SK-N-SH (cell line): ENCODE data around the gene RPS6KL1. TPM values are rescaled to one million over a fixed set of nuclear protein-coding genes. Genes with fewer than 3 reads are reported as not detected.

Source experiments
- CTCF ChIA-PET: fragments of 300-600, 350-600 bp; formaldehyde crosslinking; extraction: SDS; loops from one replicate; lab custom pipeline; 2021; lab: Yijun Ruan, JAX
- POLR2A ChIA-PET: fragments of 350-600 bp; sonication (Branson Sonifier 250); formaldehyde crosslinking; extraction: SDS; loops from one replicate; lab custom pipeline; 2020; ENCODE audit warnings: antibody characterized with exemption, inconsistent platforms; lab: Yijun Ruan, JAX
- DNase-seq: peaks from one replicate; pipeline ENCODE4 v3.0.0; 2012
- H2AFZ ChIP-seq: fragments of 200-600 bp; sonication (generic); 2 replicates; pipeline ENCODE4 v1.8.1; 2016; ENCODE audit warnings: antibody characterized with exemption, mild to moderate bottlenecking, low read depth
- H3F3A ChIP-seq: fragments of 200-600 bp; sonication (generic); replicated peaks from 2 replicates; pipeline ENCODE3; 2016; ENCODE audit warnings: antibody characterized with exemption, mild to moderate bottlenecking; ENCODE audit not compliant: insufficient read depth
- H3K27ac ChIP-seq, 2 experiments: fragments of 200-500 bp in 1 of 2; fragments of 200-600 bp in 1 of 2; sonication (Bioruptor generic) in 1 of 2; sonication (generic), shearing (Covaris generic) in 1 of 2; 2 replicates each; pipeline versions ENCODE4 v1.5.1 to v1.6.1; 2014 to 2016; ENCODE audit warnings: low read depth in 2 of 2, inconsistent platforms in 1 of 2, low read length in 1 of 2, mild to moderate bottlenecking in 1 of 2, mixed read lengths in 1 of 2
- H3K27me3 ChIP-seq: fragments of 200-600 bp; sonication (generic), shearing (Covaris generic); 2 replicates; pipeline ENCODE4 v1.6.1; 2016; ENCODE audit warnings: mixed run types; ENCODE audit not compliant: insufficient read depth
- H3K36me3 ChIP-seq, 2 experiments: fragments of 200-500 bp in 1 of 2; fragments of 200-600 bp in 1 of 2; sonication (Bioruptor generic) in 1 of 2; sonication (generic) in 1 of 2; replicated peaks in 1 of 2; 2 replicates each; pipeline versions ENCODE3 to v1.5.1; 2014 to 2016; ENCODE audit warnings: low read length in 1 of 2, mild to moderate bottlenecking in 1 of 2; ENCODE audit not compliant: insufficient read depth in 2 of 2, control insufficient read depth in 1 of 2
- H3K4me1 ChIP-seq, 2 experiments: fragments of 200-500 bp in 1 of 2; fragments of 200-600 bp in 1 of 2; sonication (Bioruptor generic) in 1 of 2; sonication (generic), shearing (Covaris generic) in 1 of 2; 2 replicates each; pipeline versions ENCODE4 v1.5.1 to v1.6.1; 2014 to 2016; ENCODE audit warnings: low read depth in 1 of 2, low read length in 1 of 2, mixed run types in 1 of 2; ENCODE audit not compliant: insufficient read depth in 2 of 2, control insufficient read depth in 1 of 2
- H3K4me2 ChIP-seq: fragments of 200-600 bp; sonication (generic), shearing (Covaris generic); 2 replicates; pipeline ENCODE4 v1.6.1; 2017; ENCODE audit warnings: mixed run types
- H3K4me3 ChIP-seq, 2 experiments: fragments of 200-500 bp in 1 of 2; fragments of 200-600 bp in 1 of 2; sonication (Bioruptor generic) in 1 of 2; sonication (generic), shearing (Covaris generic) in 1 of 2; 2 replicates each; pipeline versions ENCODE4 v1.5.1 to v1.8.1; 2014 to 2016; ENCODE audit warnings: low read depth in 2 of 2, inconsistent platforms in 1 of 2, low read length in 1 of 2, mild to moderate bottlenecking in 1 of 2, mixed read lengths in 1 of 2, moderate library complexity in 1 of 2
- H3K79me2 ChIP-seq: fragments of 200-600 bp; sonication (generic); 2 replicates; pipeline ENCODE4 v1.8.1; 2017; ENCODE audit warnings: mild to moderate bottlenecking; ENCODE audit not compliant: insufficient read depth
- H3K9ac ChIP-seq: fragments of 200-600 bp; sonication (generic); 2 replicates; pipeline ENCODE4 v1.6.1; 2017; ENCODE audit warnings: mixed run types
- H3K9me2 ChIP-seq: fragments of 200-600 bp; sonication (generic); 2 replicates; pipeline ENCODE4 v1.6.1; 2017; ENCODE audit warnings: mixed run types
- H3K9me3 ChIP-seq: fragments of 200-600 bp; sonication (generic); 2 replicates; pipeline ENCODE4 v1.6.1; 2017; ENCODE audit warnings: mixed run types, mild to moderate bottlenecking, moderate library complexity
- H4K20me1 ChIP-seq: fragments of 200-600 bp; sonication (generic); 2 replicates; pipeline ENCODE4 v1.6.1; 2017; ENCODE audit warnings: mild to moderate bottlenecking, mixed run types; ENCODE audit not compliant: insufficient read depth
- CHD2 ChIP-seq: fragments of 150-350 bp; IDR thresholded peaks from 2 replicates; pipeline ENCODE4 v1.6.1; 2018; ENCODE audit warnings: low read length; ENCODE audit not compliant: partially characterized antibody
- ELF1 ChIP-seq: IDR thresholded peaks from 2 replicates; pipeline ENCODE4 v1.4.0; 2012
- EP300 ChIP-seq, 2 experiments: IDR thresholded peaks; 2 replicates each; pipeline versions ENCODE4 v1.4.0 to v1.6.1; 2012; ENCODE audit warnings: borderline replicate concordance in 1 of 2, low read depth in 1 of 2, low read length in 1 of 2
- FOSL2 ChIP-seq: IDR thresholded peaks from 2 replicates; pipeline ENCODE4 v1.4.0; 2012; ENCODE audit warnings: low read depth, mild to moderate bottlenecking, moderate library complexity, borderline replicate concordance
- FOXJ3 ChIP-seq: sonication (generic); formaldehyde crosslinking; IDR thresholded peaks from 2 replicates; pipeline ENCODE4 v1.5.1; 2020; ENCODE audit warnings: mild to moderate bottlenecking, missing genetic modification reagents
- FOXM1 ChIP-seq: IDR thresholded peaks from 2 replicates; pipeline ENCODE4 v1.4.0; 2012; ENCODE audit warnings: low read depth, mild to moderate bottlenecking
- GATA2 ChIP-seq: sonication (generic); formaldehyde crosslinking; IDR thresholded peaks from 2 replicates; pipeline ENCODE4 v1.5.0; 2020; ENCODE audit warnings: mild to moderate bottlenecking, missing genetic modification reagents
- JUND ChIP-seq: IDR thresholded peaks from 2 replicates; pipeline ENCODE4 v1.4.0; 2012
- MXI1 ChIP-seq: IDR thresholded peaks from 2 replicates; pipeline ENCODE4 v1.6.1; 2012; ENCODE audit warnings: mild to moderate bottlenecking, low read depth, low read length, improper control_type of control experiment
- NFIC ChIP-seq: IDR thresholded peaks from 2 replicates; pipeline ENCODE4 v1.4.0; 2012; ENCODE audit warnings: borderline replicate concordance
- NRF1 ChIP-seq: IDR thresholded peaks from 2 replicates; pipeline ENCODE4 v1.6.1; 2012; ENCODE audit warnings: low read depth, mild to moderate bottlenecking, low read length
- RFX5 ChIP-seq: IDR thresholded peaks from 2 replicates; pipeline ENCODE4 v1.6.1; 2012; ENCODE audit warnings: mild to moderate bottlenecking, improper control_type of control experiment, low read length
- RXRA ChIP-seq: IDR thresholded peaks from 2 replicates; pipeline ENCODE4 v1.4.0; 2012; ENCODE audit warnings: low read depth, mild to moderate bottlenecking, borderline replicate concordance
- TAF1 ChIP-seq: IDR thresholded peaks from 2 replicates; pipeline ENCODE4 v1.6.1; 2012; ENCODE audit warnings: low read depth, mild to moderate bottlenecking, low read length, moderate library complexity, borderline replicate concordance
- TEAD4 ChIP-seq: IDR thresholded peaks from 2 replicates; pipeline ENCODE4 v1.4.0; 2012; ENCODE audit warnings: mild to moderate bottlenecking, borderline replicate concordance; ENCODE audit not compliant: insufficient read depth
- WGBS: methylation state at CpG from one replicate; pipeline ENCODE4 v1.1.6; 2017; ENCODE audit warnings: low lambda C conversion rate; 5-methylcytosine and 5-hydroxymethylcytosine counted together
- polyA plus RNA-seq, 3 experiments: library from polyadenylated mRNA; depleted of rRNA; stranded (reverse); fragments of >200 nt; gene quantifications; 2 replicates each; pipeline ENCODE4 v1.2.3, GENCODE V29; 2012
- TF ChIP-seq, protein P1 (sequence below): IDR thresholded peaks from 2 replicates; pipeline ENCODE4 v1.6.1; 2012; ENCODE audit warnings: mild to moderate bottlenecking, low read depth, low read length, moderate library complexity
- TF ChIP-seq, protein P2 (sequence below): fragments of 150-350 bp; IDR thresholded peaks from 2 replicates; pipeline ENCODE4 v1.6.1; 2017; ENCODE audit warnings: antibody characterized with exemption, low read length, low read depth, borderline replicate concordance
- TF ChIP-seq, protein P3 (sequence below): IDR thresholded peaks from 2 replicates; pipeline ENCODE4 v1.4.0; 2012; ENCODE audit warnings: low read depth
- TF ChIP-seq, protein P4 (sequence below): fragments of 150-350 bp; IDR thresholded peaks from 2 replicates; pipeline ENCODE4 v1.6.1; 2016; ENCODE audit warnings: mild to moderate bottlenecking, low read depth, low read length

RPS6KL1 gene
- polyA plus RNA-seq, 1 of the 3 experiments (the other 2 are of a cell fraction) = 2.5 TPM

DNA sequence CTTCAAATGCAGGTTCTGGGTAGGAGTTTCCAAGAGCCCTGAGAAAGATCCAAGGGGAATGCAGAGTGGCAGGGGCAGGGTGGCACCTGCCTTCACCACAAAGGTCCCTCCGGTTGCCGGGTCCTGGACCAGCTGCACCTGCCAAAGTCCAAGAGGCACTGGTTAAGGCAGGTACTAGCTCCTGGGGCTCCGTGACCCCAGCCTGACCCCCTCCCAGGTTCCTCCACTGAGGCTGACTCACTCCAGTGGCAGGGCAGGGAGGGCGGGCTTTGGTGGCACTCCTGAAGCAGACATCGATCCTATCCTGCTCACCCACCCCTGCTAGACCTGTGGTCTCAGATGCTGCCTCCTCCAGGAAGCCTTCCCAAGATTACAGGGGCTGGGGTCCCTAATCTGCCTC lies 11.4 kb downstream of the RPS6KL1 start:
- Histone ChIP-seq H3F3A (peaks cover 2% of the 10 kb centered on the region), H3K4me1 (no peaks in the 10 kb centered on the region; a peak in 1 of 4 replicates), H4K20me1 (no peaks in the 10 kb centered on the region), H3K9me2 (no peaks in the 10 kb centered on the region), H3K4me2 (no peak overlapping the region), H3K9ac (no peak overlapping the region), H3K9me3 (no peaks in the 10 kb centered on the region), H3K27ac (no peak overlapping the region)
- no peak for DNase-seq
- ChIA-PET CTCF (interaction anchor here (1.6 to 26.0 kb wide), 4 partner anchors 17 to 392 kb away, joined by 6 to 537 read pairs (median 74); no protein-coding TSS in a partner anchor), POLR2A (interaction anchor here (1.8 kb wide), 1 partner anchor 11 kb away, joined by 4 read pairs; the partner anchor contains the start of gene RPS6KL1)
- TF ChIP-seq ELF1 (no peak), FOSL2 (no peak)
- TF ChIP-seq, all 33 proteins: peak for 0
- WGBS = 89% methylated on average over 4 of the region's 5 CpGs
- H3K4me3 ChIP-seq = no peak overlapping the region
- H3K79me2 ChIP-seq = no peaks in the 10 kb centered on the region
- H2AFZ ChIP-seq = no peak overlapping the region
- H3K27me3 ChIP-seq = no peaks in the 10 kb centered on the region
- H3K36me3 ChIP-seq = no peaks in the 10 kb centered on the region

DNA sequence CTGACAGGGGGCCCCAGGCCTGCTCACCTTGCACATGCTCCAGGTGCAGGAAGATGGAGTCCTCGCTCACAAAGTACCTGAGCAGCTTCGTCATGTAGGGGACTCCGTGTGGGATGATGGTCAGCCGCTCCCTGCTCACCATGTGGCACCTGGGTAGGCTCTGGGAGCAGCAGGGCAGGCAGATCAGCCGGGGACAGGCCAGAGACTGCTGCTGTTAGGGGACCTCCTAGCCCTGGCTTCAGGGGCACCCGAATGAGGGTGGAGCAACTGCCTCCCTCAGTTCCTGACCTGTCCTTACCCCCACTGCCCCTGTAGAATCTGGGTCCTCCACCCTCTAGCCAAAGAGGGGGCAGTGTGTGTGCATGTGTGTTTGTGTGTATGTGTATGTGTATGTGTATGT lies 11.8 kb downstream of the RPS6KL1 start:
- Histone ChIP-seq H3K36me3 (no peaks in the 10 kb centered on the region), H3K9ac (no peak overlapping the region), H3K79me2 (no peaks in the 10 kb centered on the region), H3K27ac (no peak overlapping the region), H2AFZ (no peak overlapping the region), H4K20me1 (no peaks in the 10 kb centered on the region), H3K9me3 (no peaks in the 10 kb centered on the region), H3K27me3 (no peaks in the 10 kb centered on the region), H3F3A (peaks cover 2% of the 10 kb centered on the region), H3K4me2 (no peak overlapping the region), H3K9me2 (no peaks in the 10 kb centered on the region), H3K4me1 (no peaks in the 10 kb centered on the region; a peak in 1 of 4 replicates), H3K4me3 (no peak overlapping the region)
- ChIA-PET CTCF (interaction anchor here (4.1 to 26.0 kb wide), 3 partner anchors 17 to 177 kb away, joined by 24 to 537 read pairs (median 124); no protein-coding TSS in a partner anchor), POLR2A (interaction anchor here (1.8 kb wide), 1 partner anchor 11 kb away, joined by 4 read pairs; the partner anchor contains the start of gene RPS6KL1)
- no peak for DNase-seq
- TF ChIP-seq, protein P1, sequence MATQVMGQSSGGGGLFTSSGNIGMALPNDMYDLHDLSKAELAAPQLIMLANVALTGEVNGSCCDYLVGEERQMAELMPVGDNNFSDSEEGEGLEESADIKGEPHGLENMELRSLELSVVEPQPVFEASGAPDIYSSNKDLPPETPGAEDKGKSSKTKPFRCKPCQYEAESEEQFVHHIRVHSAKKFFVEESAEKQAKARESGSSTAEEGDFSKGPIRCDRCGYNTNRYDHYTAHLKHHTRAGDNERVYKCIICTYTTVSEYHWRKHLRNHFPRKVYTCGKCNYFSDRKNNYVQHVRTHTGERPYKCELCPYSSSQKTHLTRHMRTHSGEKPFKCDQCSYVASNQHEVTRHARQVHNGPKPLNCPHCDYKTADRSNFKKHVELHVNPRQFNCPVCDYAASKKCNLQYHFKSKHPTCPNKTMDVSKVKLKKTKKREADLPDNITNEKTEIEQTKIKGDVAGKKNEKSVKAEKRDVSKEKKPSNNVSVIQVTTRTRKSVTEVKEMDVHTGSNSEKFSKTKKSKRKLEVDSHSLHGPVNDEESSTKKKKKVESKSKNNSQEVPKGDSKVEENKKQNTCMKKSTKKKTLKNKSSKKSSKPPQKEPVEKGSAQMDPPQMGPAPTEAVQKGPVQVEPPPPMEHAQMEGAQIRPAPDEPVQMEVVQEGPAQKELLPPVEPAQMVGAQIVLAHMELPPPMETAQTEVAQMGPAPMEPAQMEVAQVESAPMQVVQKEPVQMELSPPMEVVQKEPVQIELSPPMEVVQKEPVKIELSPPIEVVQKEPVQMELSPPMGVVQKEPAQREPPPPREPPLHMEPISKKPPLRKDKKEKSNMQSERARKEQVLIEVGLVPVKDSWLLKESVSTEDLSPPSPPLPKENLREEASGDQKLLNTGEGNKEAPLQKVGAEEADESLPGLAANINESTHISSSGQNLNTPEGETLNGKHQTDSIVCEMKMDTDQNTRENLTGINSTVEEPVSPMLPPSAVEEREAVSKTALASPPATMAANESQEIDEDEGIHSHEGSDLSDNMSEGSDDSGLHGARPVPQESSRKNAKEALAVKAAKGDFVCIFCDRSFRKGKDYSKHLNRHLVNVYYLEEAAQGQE = no peak
- TF ChIP-seq, protein P2, sequence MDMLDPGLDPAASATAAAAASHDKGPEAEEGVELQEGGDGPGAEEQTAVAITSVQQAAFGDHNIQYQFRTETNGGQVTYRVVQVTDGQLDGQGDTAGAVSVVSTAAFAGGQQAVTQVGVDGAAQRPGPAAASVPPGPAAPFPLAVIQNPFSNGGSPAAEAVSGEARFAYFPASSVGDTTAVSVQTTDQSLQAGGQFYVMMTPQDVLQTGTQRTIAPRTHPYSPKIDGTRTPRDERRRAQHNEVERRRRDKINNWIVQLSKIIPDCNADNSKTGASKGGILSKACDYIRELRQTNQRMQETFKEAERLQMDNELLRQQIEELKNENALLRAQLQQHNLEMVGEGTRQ = no peak
- no peak for TF ChIP-seq NFIC
- no peak for TF ChIP-seq TAF1
- TF ChIP-seq RXRA = no peak
- TF ChIP-seq JUND = no peak
- no peak for TF ChIP-seq FOXM1
- TF ChIP-seq NRF1 = no peak
- no peak for TF ChIP-seq MXI1
- no peak for TF ChIP-seq TEAD4
- TF ChIP-seq RFX5 = no peak
- TF ChIP-seq EP300 (IDR thresholded peaks at IDR 0.05; ENCODE audit: borderline replicate concordance in 1 of 2, low read depth in 1 of 2, low read length in 1 of 2) = no peak
- TF ChIP-seq, protein P3, sequence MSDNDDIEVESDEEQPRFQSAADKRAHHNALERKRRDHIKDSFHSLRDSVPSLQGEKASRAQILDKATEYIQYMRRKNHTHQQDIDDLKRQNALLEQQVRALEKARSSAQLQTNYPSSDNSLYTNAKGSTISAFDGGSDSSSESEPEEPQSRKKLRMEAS = no peak
- TF ChIP-seq FOSL2 = no peak
- no peak for TF ChIP-seq CHD2
- TF ChIP-seq FOXJ3 (CRISPR knock-in tag) = no peak
- no peak for TF ChIP-seq GATA2 (CRISPR knock-in tag)
- TF ChIP-seq, protein P4, sequence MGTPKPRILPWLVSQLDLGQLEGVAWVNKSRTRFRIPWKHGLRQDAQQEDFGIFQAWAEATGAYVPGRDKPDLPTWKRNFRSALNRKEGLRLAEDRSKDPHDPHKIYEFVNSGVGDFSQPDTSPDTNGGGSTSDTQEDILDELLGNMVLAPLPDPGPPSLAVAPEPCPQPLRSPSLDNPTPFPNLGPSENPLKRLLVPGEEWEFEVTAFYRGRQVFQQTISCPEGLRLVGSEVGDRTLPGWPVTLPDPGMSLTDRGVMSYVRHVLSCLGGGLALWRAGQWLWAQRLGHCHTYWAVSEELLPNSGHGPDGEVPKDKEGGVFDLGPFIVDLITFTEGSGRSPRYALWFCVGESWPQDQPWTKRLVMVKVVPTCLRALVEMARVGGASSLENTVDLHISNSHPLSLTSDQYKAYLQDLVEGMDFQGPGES = no peak
- no CpG with 5 or more reads among the region's 6 CpGs for WGBS
